GM12872 (cell line): Measurements from ENCODE around the gene SPAG9.

Experiments used
- TF ChIP-seq, protein P1 (sequence below): IDR thresholded peaks from 3 replicates; pipeline ENCODE4 v1.5.1; 2011; ENCODE audit warnings: low read depth, mild to moderate bottlenecking, low read length, moderate library complexity; ENCODE audit not compliant: insufficient read depth

The SPAG9 gene

DNA sequence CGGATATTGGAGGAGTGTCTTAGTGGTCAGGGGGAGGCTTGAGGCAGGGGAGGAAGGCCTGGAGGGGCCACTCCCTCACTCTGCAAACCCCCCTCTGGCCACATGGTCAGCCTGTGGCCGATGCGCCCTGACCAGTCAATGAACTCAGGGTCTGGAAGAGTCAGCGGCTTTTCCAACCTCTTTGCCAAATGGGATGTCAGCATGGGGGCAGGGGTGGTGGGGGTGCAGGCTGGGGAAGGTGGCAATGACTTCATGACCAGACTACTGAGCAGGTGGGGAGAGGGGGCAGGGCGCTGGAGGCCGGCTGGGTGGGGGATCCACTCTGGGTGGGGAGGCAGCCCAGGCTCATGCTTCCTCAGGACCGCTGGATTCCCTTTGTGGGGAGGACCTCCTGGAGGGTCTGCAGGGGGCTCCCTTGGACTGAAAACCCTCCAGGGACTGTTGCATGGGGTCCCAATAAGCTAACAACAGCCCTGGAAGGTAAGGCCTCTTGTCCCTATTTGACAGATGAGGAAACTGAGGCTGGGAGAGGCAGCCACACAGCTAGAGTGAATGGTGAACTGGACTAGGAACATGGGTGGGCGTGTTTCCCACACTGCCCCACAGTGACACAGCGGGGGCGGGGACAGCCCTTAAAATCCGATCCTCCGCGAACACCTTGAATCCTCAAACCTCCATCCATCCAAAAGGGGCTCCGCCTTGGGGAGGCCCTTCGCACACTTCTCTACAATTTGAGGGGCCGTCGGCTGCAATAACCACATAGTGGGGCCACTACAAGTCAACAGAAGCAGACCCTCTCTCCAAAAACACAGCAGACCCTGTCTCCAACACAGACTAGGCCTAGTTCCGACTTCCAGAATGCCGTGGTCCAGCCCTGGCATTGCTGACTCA lies 173.5 kb downstream of the SPAG9 start:
- TF ChIP-seq, protein P1, sequence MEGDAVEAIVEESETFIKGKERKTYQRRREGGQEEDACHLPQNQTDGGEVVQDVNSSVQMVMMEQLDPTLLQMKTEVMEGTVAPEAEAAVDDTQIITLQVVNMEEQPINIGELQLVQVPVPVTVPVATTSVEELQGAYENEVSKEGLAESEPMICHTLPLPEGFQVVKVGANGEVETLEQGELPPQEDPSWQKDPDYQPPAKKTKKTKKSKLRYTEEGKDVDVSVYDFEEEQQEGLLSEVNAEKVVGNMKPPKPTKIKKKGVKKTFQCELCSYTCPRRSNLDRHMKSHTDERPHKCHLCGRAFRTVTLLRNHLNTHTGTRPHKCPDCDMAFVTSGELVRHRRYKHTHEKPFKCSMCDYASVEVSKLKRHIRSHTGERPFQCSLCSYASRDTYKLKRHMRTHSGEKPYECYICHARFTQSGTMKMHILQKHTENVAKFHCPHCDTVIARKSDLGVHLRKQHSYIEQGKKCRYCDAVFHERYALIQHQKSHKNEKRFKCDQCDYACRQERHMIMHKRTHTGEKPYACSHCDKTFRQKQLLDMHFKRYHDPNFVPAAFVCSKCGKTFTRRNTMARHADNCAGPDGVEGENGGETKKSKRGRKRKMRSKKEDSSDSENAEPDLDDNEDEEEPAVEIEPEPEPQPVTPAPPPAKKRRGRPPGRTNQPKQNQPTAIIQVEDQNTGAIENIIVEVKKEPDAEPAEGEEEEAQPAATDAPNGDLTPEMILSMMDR = no peak

DNA sequence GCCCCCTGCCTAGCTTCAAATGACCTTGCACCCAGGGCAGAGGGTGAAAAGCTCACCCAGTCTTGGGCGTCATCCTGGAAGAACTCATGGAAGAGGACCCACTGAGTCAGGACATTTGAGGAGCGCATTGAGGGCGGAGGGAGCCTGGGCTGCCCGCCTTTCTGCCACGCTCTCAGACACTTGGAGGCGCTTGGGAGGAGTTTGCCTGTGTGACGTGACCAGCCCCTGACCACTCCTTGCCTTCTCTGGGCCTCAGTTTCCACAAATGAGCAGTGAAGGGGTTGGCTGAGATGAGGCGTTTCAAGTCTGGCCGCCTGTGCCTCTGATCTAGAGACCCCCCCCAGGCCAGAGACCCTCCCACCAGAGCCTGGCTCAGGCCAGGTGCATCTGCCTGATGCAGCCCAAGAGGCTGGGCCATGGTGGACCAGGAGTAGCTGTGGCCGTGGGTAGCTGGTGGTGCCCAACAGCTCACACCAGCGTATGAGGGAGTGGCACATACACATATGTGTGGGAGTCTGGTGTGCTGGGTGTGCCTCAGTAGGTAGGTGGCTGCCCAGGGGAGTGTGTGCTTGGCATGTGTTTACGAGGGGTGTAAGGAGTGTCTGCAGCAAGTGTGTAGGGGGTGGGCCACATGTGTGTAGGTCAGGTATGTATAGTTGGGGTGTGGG lies 174.3 kb downstream of the SPAG9 start:
- TF ChIP-seq, protein P1 = no peak

- TF ChIP-seq, protein P1 = no peak
These were observed 174.9 kb downstream of the SPAG9 start for GRCh38 chr17:50945779-50946222.

- TF ChIP-seq, protein P1 = no peak
These were observed 175.6 kb downstream of the SPAG9 start for GRCh38 chr17:50944902-50945720.

- TF ChIP-seq, protein P1 = no peak
These were observed 176.4 kb downstream of the SPAG9 start for GRCh38 chr17:50944054-50944901.

DNA sequence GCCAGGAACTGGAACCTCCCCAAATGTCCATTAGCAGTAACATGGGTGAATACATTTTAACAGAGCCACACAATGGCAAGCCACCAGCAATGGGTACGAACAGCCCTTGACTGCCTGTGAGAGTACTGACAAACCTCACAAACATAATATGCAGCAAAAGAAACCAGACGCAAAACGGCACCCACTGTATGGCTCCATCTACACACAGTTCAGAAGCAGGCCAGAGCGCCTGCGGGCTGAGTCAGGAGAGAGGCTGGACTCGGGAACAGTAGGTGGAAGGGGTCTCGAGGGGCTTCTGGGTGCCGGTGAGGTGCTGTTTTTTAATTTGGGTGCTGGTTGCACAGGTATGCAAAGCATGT lies 177.1 kb downstream of the SPAG9 start:
- TF ChIP-seq, protein P1 = no peak
